BLaER1 (cell line): ENCODE data around the gene CHMP6.

Experiments used
- H3K27ac ChIP-seq: shearing (Covaris generic); formaldehyde crosslinking; 2 replicates; pipeline ENCODE4 v1.8.1; 2022
- H3K27me3 ChIP-seq: shearing (Covaris generic); formaldehyde crosslinking; 2 replicates; pipeline ENCODE4 v1.8.1; 2022
- H3K36me3 ChIP-seq: shearing (Covaris generic); formaldehyde crosslinking; 2 replicates; pipeline ENCODE4 v1.8.1; 2022
- H3K4me1 ChIP-seq: shearing (Covaris generic); formaldehyde crosslinking; 2 replicates; pipeline ENCODE4 v1.8.1; 2022
- H3K4me2 ChIP-seq: shearing (Covaris generic); formaldehyde crosslinking; 2 replicates; pipeline ENCODE4 v1.8.1; 2022
- H3K4me3 ChIP-seq: shearing (Covaris generic); formaldehyde crosslinking; 2 replicates; pipeline ENCODE4 v1.8.1; 2022
- H3K9ac ChIP-seq: shearing (Covaris generic); formaldehyde crosslinking; 2 replicates; pipeline ENCODE4 v1.8.1; 2022
- H3K9me3 ChIP-seq: shearing (Covaris generic); formaldehyde crosslinking; 2 replicates; pipeline ENCODE4 v1.8.1; 2022
- H4K20me1 ChIP-seq: shearing (Covaris generic); formaldehyde crosslinking; 2 replicates; pipeline ENCODE4 v1.8.1; 2022
- Cebpa-rat ChIP-seq: shearing (Covaris generic); IDR thresholded peaks from 2 replicates; pipeline ENCODE4 v1.8.1; 2022

The CHMP6 gene

GRCh38 chr17:81020443-81020766, 28.8 kb downstream of the CHMP6 start:
- no peak for TF ChIP-seq Cebpa-rat
- peaks cover 12% of the 10 kb centered on the region for H3K9me3 ChIP-seq
- no peak overlapping the region for H3K9ac ChIP-seq
- H3K36me3 ChIP-seq: no peaks in the 10 kb centered on the region
- 0 out of 2 replicates have a peak, but pooled peaks cover 4% of the 10 kb centered on the region for H4K20me1 ChIP-seq
- H3K4me2 ChIP-seq: no peak overlapping the region
- no peak overlapping the region for H3K4me3 ChIP-seq
- peaks cover 41% of the 10 kb centered on the region for H3K4me1 ChIP-seq
- H3K27ac ChIP-seq: no peak overlapping the region
- peaks cover 9% of the 10 kb centered on the region for H3K27me3 ChIP-seq

GRCh38 chr17:81020767-81021497, 29.3 kb downstream of the CHMP6 start:
- Histone ChIP-seq H4K20me1 (peaks cover 10% of the 10 kb centered on the region; the same call in 1 of the 2 replicates), H3K27me3 (peaks cover 14% of the 10 kb centered on the region), H3K27ac (no peak overlapping the region), H3K36me3 (no peaks in the 10 kb centered on the region), H3K4me2 (no peak overlapping the region), H3K4me3 (no peak overlapping the region), H3K9ac (no peak overlapping the region), H3K4me1 (peaks cover 41% of the 10 kb centered on the region), H3K9me3 (peaks cover 10% of the 10 kb centered on the region)
- TF ChIP-seq Cebpa-rat: no peak

GRCh38 chr17:81021531-81022343, 30.1 kb downstream of the CHMP6 start:
- peaks cover 41% of the 10 kb centered on the region for H3K4me1 ChIP-seq
- no peak for TF ChIP-seq Cebpa-rat
- H3K9me3 ChIP-seq: peaks cover 2% of the 10 kb centered on the region; the same call in 1 of the 2 replicates
- H3K27ac ChIP-seq: no peak overlapping the region
- no peak overlapping the region for H3K4me2 ChIP-seq
- no peak overlapping the region for H3K4me3 ChIP-seq
- peaks cover 22% of the 10 kb centered on the region for H3K27me3 ChIP-seq
- no peak overlapping the region for H3K9ac ChIP-seq
- H3K36me3 ChIP-seq: no peaks in the 10 kb centered on the region
- peaks cover 10% of the 10 kb centered on the region; the same call in 1 of the 2 replicates for H4K20me1 ChIP-seq

GRCh38 chr17:81022344-81022676, 30.7 kb downstream of the CHMP6 start:
- Histone ChIP-seq H3K27me3 (peaks cover 28% of the 10 kb centered on the region), H3K27ac (no peak overlapping the region), H3K4me2 (no peak overlapping the region), H3K9me3 (no peaks in the 10 kb centered on the region; the same call in 1 of the 2 replicates), H3K4me3 (no peak overlapping the region), H4K20me1 (peaks cover 10% of the 10 kb centered on the region; the same call in 1 of the 2 replicates), H3K36me3 (no peaks in the 10 kb centered on the region), H3K9ac (no peak overlapping the region), H3K4me1 (peaks cover 38% of the 10 kb centered on the region)
- no peak for TF ChIP-seq Cebpa-rat

- Histone ChIP-seq H3K27me3 (peaks cover 56% of the 10 kb centered on the region), H3K4me1 (0 out of 2 replicates have a peak, but pooled peaks cover 11% of the 10 kb centered on the region), H3K4me2 (no peak overlapping the region), H3K4me3 (no peak overlapping the region), H3K9me3 (no peaks in the 10 kb centered on the region), H4K20me1 (peaks cover 18% of the 10 kb centered on the region; the same call in 1 of the 2 replicates), H3K27ac (no peak overlapping the region), H3K36me3 (no peaks in the 10 kb centered on the region), H3K9ac (no peak overlapping the region)
- TF ChIP-seq Cebpa-rat: no peak
Observed at GRCh38 chr17:81025065-81025740, 33.6 kb downstream of the CHMP6 start.

GRCh38 chr17:81025741-81026129, 34.1 kb downstream of the CHMP6 start:
- no peak overlapping the region for H3K27ac ChIP-seq
- H3K4me2 ChIP-seq: no peak overlapping the region
- H4K20me1 ChIP-seq: peaks cover 23% of the 10 kb centered on the region; the same call in 1 of the 2 replicates
- H3K9ac ChIP-seq: no peak overlapping the region
- no peak for TF ChIP-seq Cebpa-rat
- peaks cover 15% of the 10 kb centered on the region for H3K4me1 ChIP-seq
- H3K36me3 ChIP-seq: no peaks in the 10 kb centered on the region
- H3K4me3 ChIP-seq: no peak overlapping the region
- peaks cover 61% of the 10 kb centered on the region for H3K27me3 ChIP-seq
- H3K9me3 ChIP-seq: no peaks in the 10 kb centered on the region

GRCh38 chr17:81026266-81027036, 34.8 kb downstream of the CHMP6 start:
- Histone ChIP-seq H4K20me1 (peaks cover 30% of the 10 kb centered on the region; the same call in 1 of the 2 replicates), H3K27me3 (peaks cover 69% of the 10 kb centered on the region), H3K4me3 (no peak overlapping the region), H3K4me1 (peaks cover 22% of the 10 kb centered on the region), H3K36me3 (no peaks in the 10 kb centered on the region), H3K9ac (no peak overlapping the region), H3K27ac (no peak overlapping the region), H3K9me3 (no peaks in the 10 kb centered on the region), H3K4me2 (no peak overlapping the region)
- no peak for TF ChIP-seq Cebpa-rat

GRCh38 chr17:81027038-81027437, 35.4 kb downstream of the CHMP6 start:
- no peaks in the 10 kb centered on the region for H3K9me3 ChIP-seq
- peaks cover 26% of the 10 kb centered on the region for H3K4me1 ChIP-seq
- H3K36me3 ChIP-seq: no peaks in the 10 kb centered on the region
- no peak for TF ChIP-seq Cebpa-rat
- H4K20me1 ChIP-seq: peaks cover 34% of the 10 kb centered on the region; the same call in 1 of the 2 replicates
- peaks cover 74% of the 10 kb centered on the region for H3K27me3 ChIP-seq
- no peak overlapping the region for H3K4me2 ChIP-seq
- H3K4me3 ChIP-seq: no peak overlapping the region
- no peak overlapping the region for H3K9ac ChIP-seq
- no peak overlapping the region for H3K27ac ChIP-seq
